ENCODE measurements around the gene GNA14.

DNA sequence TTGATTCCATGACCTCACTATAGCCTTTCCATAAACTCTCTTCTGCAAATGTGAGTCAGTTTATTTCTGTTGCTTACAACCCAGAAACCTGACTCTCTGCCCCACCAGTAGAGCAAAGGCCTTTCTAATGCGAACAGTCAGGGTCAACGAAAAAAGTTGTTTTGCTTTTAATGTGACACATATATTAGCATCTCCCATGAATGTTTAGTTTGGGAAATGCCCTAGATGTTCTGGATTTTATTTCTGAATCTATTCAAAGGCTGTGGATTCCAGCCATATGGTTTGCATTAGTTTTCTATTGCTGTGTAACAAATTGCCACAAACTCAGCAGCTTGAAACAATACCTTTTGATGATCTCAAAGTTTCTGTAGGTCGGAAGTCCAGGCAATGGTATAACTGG, 193.5 kb downstream of the GNA14 start:
- TF ChIP-seq, protein P1, sequence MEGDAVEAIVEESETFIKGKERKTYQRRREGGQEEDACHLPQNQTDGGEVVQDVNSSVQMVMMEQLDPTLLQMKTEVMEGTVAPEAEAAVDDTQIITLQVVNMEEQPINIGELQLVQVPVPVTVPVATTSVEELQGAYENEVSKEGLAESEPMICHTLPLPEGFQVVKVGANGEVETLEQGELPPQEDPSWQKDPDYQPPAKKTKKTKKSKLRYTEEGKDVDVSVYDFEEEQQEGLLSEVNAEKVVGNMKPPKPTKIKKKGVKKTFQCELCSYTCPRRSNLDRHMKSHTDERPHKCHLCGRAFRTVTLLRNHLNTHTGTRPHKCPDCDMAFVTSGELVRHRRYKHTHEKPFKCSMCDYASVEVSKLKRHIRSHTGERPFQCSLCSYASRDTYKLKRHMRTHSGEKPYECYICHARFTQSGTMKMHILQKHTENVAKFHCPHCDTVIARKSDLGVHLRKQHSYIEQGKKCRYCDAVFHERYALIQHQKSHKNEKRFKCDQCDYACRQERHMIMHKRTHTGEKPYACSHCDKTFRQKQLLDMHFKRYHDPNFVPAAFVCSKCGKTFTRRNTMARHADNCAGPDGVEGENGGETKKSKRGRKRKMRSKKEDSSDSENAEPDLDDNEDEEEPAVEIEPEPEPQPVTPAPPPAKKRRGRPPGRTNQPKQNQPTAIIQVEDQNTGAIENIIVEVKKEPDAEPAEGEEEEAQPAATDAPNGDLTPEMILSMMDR (IDR thresholded peaks at IDR 0.05) = no peak
- TF ChIP-seq POLR2AphosphoS5 (IDR thresholded peaks at IDR 0.05; ENCODE audit: low read depth, low read length) = no peak

Measured in Panc1 (cell line).